ENCODE results near the gene SLC25A28. TPM values are rescaled to one million over a fixed set of nuclear protein-coding genes. Genes with fewer than 3 reads are reported as not detected.

SLC25A28 gene
- total RNA-seq, 1 experiment from 2014 or later: 22.2 TPM

GRCh38 chr10:99595236-99595635 is 25.0 kb downstream of the SLC25A28 start:
- no peak overlapping the region for H2AFZ ChIP-seq (ENCODE audit: low read length)
- H3K14ac ChIP-seq (ENCODE audit: insufficient read depth, low read length): no peak overlapping the region
- TF ChIP-seq CTCF (conservative IDR thresholded peaks at IDR 0.05): no peak

More at GRCh38 chr10:99595236-99595635, 25.0 kb downstream of the SLC25A28 start:
- no peak overlapping the region for H2BK120ac ChIP-seq (ENCODE audit: low read depth, low read length, poor library complexity, severe bottlenecking)
- H2BK15ac ChIP-seq (ENCODE audit: low read depth, low read length): no peak overlapping the region
- no peak overlapping the region for H4K91ac ChIP-seq (ENCODE audit: insufficient read length, low read depth, low read length)
- H3K9me3 ChIP-seq (ENCODE audit: control insufficient read depth, low read depth, low read length): no peaks in the 10 kb centered on the region
- H4K8ac ChIP-seq (replicated peaks; ENCODE audit: insufficient read length, low read depth, low read length): no peak overlapping the region
- H3K79me1 ChIP-seq (ENCODE audit: insufficient read depth, low read depth, low read length, poor library complexity, severe bottlenecking): no peaks in the 10 kb centered on the region
- no peaks in the 10 kb centered on the region for H4K20me1 ChIP-seq (ENCODE audit: control insufficient read depth, insufficient read depth, insufficient read length)
- no peaks in the 10 kb centered on the region for H3K27me3 ChIP-seq (ENCODE audit: insufficient read depth, low read length)
- no peak overlapping the region for H2BK5ac ChIP-seq (ENCODE audit: insufficient read length, low read length)
- Mint-ChIP-seq H3K4me1 (peaks cover 17 to 24% of the 10 kb centered on the region in 2 experiments), H3K27me3 (ENCODE audit: low read depth) (peaks cover 24% of the 10 kb centered on the region), H3K36me3 (ENCODE audit: insufficient read depth in 1 of 3, low read depth in 3 of 3) (no peaks in the 10 kb centered on the region), H3K9me3 (no peaks in the 10 kb centered on the region), H3K4me3 (no peak overlapping the region), H3K27ac (peak overlapping the region in 1 of 3 experiments; percentile 36; a peak in 3 of 7 replicates)
- no peak overlapping the region for H3K56ac ChIP-seq (ENCODE audit: insufficient read length, low read depth, low read length)
- H2BK20ac ChIP-seq (ENCODE audit: low read depth, low read length, poor library complexity, severe bottlenecking): no peak overlapping the region
- no peaks in the 10 kb centered on the region for H3K79me2 ChIP-seq (ENCODE audit: insufficient read depth, low read length)
- H3K4me2 ChIP-seq (ENCODE audit: insufficient read depth, insufficient read length, low read length): no peak overlapping the region
- H4K5ac ChIP-seq (ENCODE audit: insufficient read length, low read depth, low read length): no peak overlapping the region
- H3K18ac ChIP-seq (ENCODE audit: insufficient read length, low read depth, low read length): no peak overlapping the region
- H3K23ac ChIP-seq (ENCODE audit: insufficient read length, low read depth, low read length): no peak overlapping the region
- H3T11ph ChIP-seq (ENCODE audit: low read length): no peak overlapping the region
- H2AK5ac ChIP-seq (ENCODE audit: insufficient read length, low read length): no peak overlapping the region
- H3K9ac ChIP-seq (ENCODE audit: extremely low read depth, insufficient read length, low read length): no peak overlapping the region
- no peak overlapping the region for H3K27ac ChIP-seq (ENCODE audit: insufficient read length, low read depth, low read length)
- H3K23me2 ChIP-seq (ENCODE audit: insufficient read length, low read depth, low read length, poor library complexity, severe bottlenecking): no peaks in the 10 kb centered on the region
- H2BK12ac ChIP-seq (ENCODE audit: insufficient read length, low read depth, low read length): no peak overlapping the region
- H3K4me1 ChIP-seq (ENCODE audit: insufficient read depth, low read length): no peaks in the 10 kb centered on the region
- no CpG with 5 or more reads among the region's 3 CpGs for WGBS (ENCODE audit: extremely low coverage, insufficient read length, low lambda C conversion rate)
- no peak for DNase-seq
- no peak overlapping the region for H3K4ac ChIP-seq (ENCODE audit: low read depth, low read length)

Measured in H9 (cell line).